CD4-positive, alpha-beta T cell treated with Interleukin-17A for 1 hour (primary cell): ENCODE measurements around the gene GUCA1A.
"Not testable (repeated sequence)": the region's sequence is repeated elsewhere in the genome, so short reads cannot be mapped to it uniquely, and the experiment has no call there.

Source experiments
- DNase-seq: peaks from one replicate; pipeline ENCODE4 v3.0.0-alpha.2; 2020

GUCA1A gene

DNA sequence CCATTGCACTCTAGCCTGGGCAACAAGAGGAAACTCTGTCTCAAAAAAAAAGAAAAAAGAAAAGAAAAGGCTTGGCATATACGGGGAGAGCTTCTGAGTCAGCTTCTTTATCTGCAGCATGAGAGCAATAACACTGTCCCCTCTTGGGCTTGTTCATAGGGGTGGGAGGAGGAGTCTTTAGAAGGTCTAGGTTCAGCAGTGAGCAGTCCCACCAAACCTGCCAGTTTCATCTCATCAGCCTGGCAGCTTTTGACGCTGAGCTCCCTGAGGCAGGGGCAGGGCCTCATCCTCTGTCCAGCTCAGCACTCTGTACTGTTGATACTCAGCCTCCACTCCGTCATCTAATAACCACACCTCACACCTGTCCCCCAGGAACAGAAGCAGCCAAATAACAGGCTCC is 25.1 kb upstream of the GUCA1A start:
- DNase-seq = no peak

GRCh38 chr6:42150254-42150653 is 22.9 kb upstream of the GUCA1A start:
- no peak for DNase-seq

GRCh38 chr6:42152024-42152423 is 21.1 kb upstream of the GUCA1A start:
- no peak for DNase-seq

DNA sequence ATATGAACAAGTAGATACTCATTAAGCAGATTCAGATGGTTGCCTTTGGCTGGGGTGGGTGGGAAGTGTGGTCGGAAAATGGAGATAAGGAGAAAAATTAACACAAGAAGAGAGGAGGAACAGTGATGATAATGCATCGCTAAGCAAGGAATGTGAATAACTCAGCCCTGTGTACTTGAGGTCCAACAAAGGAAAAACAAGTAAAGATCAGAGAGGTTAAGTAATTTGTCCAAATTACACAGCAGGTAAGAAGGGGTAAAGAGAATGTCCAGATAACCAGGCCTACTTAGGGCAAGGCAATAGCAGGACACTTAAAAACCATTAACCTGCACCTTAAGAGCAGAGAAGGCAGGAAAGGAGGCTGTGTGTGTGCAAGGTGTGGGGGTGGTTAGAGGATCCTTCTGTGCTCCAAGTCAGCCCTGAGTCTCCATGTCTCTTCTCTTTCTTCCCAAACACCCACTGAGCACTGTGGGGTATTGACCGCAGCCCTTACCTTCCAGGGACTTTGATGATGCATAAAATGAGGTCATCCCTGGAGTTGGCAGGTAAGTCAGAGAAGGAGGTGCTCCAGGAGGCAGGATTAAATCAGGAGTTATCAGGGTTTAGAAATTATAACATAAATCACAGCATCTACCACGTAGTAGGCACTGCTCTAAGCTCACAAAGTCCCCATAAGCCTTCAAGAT is 20.5 kb upstream of the GUCA1A start:
- DNase-seq = not testable (repeated sequence)

DNA sequence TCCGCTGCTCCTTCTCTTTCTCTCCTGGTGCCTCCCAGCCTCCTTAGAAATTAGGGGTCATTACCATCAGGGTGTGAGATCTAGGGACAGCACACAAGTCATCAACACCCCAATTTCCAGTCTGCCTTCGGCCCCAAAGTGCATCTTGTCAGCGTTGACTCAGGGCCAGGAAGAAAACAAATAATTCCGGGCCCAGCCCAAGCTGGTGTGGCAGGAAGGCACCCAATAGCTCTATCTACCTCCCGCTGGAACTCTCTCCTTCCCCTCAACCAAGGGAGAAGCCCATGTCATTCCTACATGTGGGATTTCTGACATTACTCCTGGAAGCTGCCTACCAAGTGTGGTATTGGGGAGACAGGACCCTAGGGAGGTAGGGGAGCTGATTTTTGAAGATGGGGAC is 19.2 kb upstream of the GUCA1A start:
- DNase-seq = no peak

- no peak for DNase-seq
Measured at GRCh38 chr6:42154461-42155209, 18.5 kb upstream of the GUCA1A start.

DNA sequence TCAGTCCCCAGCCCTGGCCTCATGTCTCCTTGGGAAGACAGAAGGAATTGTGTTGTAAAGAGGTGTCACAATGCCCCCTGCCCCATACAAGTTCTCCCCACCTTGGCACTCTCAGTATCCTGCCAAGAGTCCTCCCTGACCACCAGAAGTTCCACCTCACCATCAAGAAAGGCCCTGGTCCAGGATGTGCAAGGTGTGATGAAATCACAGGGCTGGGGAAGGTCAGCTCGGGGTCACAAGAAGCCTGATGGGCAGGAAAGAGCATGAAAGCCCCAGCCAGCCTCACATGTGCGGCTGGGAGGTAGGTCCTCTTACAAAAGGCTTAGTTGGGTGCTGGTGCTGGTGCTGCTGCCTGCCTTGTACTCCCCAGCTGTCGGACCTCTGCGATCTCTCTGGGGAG is 17.9 kb upstream of the GUCA1A start:
- DNase-seq = no peak

DNA sequence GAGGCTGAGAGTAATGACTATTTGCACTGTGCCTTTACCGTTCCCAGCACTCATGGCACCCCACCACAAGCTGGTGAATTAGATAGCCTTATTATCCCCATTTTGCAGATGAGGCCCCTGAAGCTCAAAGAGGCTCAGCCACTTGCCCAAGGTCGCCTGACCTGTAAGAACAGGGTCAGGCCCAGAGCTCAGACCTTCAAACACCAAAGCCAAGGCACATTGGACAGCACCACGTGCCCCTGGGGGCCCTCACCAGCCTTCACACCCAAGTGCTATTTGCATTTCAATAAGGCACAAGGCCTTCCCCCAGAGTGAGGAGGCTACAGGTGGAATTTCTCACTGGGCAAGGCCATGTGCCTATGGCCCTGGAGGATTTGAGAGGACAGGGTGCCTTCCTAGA is 16.5 kb upstream of the GUCA1A start:
- DNase-seq = no peak

GRCh38 chr6:42158011-42158410 is 15.2 kb upstream of the GUCA1A start:
- no peak for DNase-seq

DNA sequence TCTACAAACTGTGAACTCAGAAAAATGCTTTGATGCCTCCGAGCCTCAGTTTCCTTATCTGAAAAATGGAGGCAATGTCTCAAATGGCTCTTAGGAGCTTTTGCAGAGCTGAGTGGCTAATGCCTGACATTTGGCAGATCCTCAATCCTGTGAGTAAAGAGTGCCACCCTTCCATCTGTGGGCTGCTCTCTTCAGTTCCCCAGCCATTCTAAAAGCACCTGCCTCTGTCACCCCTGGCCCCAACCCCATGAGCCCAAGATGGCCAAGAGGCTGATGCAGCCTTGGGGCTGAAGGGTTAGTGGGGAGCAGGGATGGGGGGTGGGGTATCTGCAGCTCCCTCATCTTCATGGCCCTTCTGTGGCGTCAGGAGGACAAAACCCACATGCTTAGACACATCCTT is 14.5 kb upstream of the GUCA1A start:
- no peak for DNase-seq

GRCh38 chr6:42159431-42160024 is 13.6 kb upstream of the GUCA1A start:
- no peak for DNase-seq

DNA sequence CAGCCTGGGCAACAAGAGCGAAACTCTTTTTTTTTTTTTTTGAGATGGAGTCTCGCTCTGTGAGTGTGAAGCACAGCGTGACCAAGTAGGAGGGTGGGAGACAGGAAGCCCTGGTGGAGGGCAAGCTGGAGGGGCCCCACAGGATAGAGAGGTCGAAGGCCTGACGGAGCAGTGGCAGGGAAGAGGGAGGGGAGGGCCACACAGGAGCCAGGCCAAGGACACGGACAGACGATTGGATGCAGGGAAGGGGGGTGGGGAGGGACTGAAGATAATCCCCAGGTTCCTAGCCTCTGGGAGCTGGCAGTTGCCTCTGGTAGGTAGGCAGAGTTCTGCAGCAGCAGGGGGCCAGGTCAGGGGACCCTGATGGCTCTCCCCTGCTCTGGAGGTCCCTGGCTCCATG is 10.8 kb upstream of the GUCA1A start:
- no peak for DNase-seq

DNA sequence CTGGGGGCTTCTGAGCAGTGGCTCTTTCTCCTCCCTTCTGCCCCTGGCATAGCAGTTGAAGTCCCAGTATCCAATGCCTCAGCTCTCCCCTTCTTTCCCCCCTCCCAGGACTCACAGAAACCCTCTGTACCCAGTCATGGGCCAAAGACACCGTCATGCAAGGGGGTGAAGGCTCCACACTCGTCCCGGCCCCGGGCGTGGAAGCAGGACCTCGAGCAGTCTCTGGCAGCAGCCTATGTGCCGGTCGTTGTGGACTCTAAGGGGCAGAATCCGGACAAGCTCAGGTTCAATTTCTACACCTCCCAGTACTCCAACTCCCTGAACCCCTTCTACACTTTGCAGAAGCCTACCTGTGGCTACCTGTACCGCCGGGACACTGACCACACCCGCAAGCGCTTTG is 10.4 kb upstream of the GUCA1A start:
- no peak for DNase-seq

DNA sequence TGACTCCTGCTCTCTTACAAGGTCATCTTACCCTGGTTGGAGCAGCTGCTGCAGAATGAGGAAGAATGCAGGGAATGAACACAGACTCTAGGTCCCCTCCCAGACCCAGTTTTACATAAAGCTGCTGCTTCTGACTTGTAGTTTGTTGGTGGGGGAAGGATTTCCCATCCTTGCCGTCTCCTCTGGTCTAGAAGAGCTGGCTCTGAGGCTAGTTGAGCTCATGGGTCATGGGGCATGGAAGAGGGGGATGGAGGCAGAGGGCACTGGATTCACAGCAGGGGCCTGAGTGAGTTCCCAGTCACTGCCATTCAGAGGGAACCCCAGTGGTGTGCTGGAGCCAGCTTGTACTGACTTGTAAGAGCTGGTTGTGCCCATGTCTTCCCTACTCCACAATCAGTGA is 9.2 kb upstream of the GUCA1A start:
- DNase-seq = no peak

GRCh38 chr6:42165016-42165415 is 8.1 kb upstream of the GUCA1A start:
- DNase-seq = no peak

DNA sequence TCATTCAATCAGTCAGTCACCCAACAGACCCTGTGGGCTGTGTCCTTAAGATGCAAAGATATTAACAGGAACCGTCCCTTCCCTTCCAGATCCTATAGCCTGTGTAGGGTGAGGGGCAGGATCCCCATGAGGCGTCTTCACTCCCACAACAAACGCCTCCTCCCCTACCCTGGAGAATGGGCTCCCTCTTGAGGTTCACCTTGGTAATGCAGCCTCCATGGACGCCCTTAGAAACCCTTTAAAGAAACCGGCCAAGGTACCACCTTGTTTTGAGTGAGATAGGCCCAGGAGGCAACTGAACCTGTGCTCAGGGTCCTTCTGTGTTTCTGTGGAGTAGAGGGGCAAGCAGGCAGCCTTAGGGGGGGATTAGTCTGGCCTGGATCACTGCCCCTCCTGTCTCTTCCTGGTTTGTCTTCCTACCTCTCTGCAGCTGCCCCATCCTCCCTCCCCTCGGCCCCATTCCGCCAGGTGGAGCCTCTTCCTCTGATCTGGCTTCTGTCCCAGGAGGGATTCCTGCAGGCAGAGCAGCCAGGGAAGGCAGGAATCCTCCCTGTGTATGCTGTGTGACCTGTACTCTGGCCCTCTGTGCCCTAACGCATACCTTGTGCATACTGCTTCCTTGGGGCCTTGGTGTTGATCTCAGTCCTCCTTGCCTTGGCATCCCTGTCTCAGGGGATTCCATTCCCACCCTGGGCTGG is 6.6 kb upstream of the GUCA1A start:
- peak; percentile 80 for DNase-seq

DNA sequence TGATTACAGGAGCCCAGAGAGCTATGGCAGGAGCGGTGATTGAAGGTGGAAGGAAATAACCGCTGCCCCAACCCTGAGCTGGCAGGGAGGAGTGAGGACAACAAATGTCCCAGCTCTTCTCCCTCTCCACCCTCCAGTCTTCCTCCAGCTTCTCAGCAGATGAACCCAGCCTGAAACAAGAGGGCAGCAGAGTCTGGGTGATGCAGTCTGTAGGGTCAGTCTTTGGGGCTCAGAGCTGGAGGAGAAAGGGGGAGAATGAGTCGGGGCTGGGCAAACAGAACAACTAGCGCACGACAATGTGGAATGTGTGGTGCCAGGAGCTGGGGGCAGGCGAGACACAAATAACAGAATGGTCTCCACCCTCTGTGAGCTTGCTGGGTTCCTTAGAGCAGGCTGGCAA is 4.5 kb upstream of the GUCA1A start:
- DNase-seq = no peak

GRCh38 chr6:42169780-42170179 is 3.4 kb upstream of the GUCA1A start:
- not testable (repeated sequence) for DNase-seq

DNA sequence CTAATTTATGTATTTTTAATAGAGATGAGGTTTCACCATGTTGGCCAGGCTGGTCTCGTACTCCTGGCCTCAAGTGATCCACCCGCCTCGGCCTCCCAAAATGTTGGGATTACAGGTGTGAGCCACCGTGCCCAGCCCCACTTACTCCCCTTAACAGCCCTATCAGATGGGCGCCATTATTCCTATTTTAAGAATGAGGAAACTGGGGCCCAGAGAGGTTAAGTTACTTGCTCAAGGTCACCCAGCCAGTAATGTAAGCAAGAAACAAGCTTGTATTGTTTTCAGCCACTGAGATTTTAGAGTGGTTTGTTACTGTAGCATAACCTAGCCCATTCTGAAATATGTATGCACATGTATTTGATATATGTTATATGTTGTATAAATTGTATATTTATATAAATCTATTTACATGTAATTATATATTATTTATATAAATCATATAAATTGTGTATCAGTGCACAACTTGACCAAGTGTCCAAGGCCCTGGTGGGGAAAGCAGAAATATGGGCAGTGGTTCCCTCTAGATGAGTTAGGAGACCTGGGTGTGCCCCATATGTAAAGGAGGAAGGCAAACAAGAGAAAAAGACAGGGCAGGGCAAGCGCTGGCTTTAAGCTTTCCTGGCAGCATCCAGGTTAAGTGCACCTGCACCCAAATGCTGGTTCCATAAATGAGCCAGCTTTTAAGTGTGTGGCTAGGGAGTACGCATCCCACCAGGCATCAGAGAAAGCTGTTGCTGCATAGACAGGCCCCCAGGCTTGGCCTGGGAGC is 1.2 kb upstream of the GUCA1A start:
- no peak for DNase-seq

GRCh38 chr6:42175860-42176259 is 2.7 kb downstream of the GUCA1A start:
- DNase-seq = no peak

- DNase-seq = no peak
Measured at GRCh38 chr6:42176981-42177380, 3.8 kb downstream of the GUCA1A start.

GRCh38 chr6:42177514-42178364 is 4.6 kb downstream of the GUCA1A start:
- DNase-seq = no peak
